SKM-1 (cell line): ENCODE results near the gene SYT13.

Experiments used
- DNase-seq: peaks from one replicate; lab custom pipeline; 2025; ENCODE audit not compliant: unreplicated experiment; lab: John Stamatoyannopoulos, UW

The SYT13 gene

GRCh38 chr11:45275828-45276227 lies 10.3 kb downstream of the SYT13 start:
- no peak for DNase-seq

- no peak for DNase-seq
These were observed 11.9 kb downstream of the SYT13 start for GRCh38 chr11:45274206-45274605.

- DNase-seq: no peak
These were observed 12.6 kb downstream of the SYT13 start for GRCh38 chr11:45273509-45273908.

GRCh38 chr11:45272701-45273100 lies 13.4 kb downstream of the SYT13 start:
- DNase-seq: no peak

GRCh38 chr11:45270946-45271716 lies 15.0 kb downstream of the SYT13 start:
- no peak for DNase-seq

- no peak for DNase-seq
These were observed 16.5 kb downstream of the SYT13 start for GRCh38 chr11:45269678-45270077.

- no peak for DNase-seq
These were observed 18.4 kb downstream of the SYT13 start for GRCh38 chr11:45267652-45268299.

GRCh38 chr11:45267052-45267451 lies 19.1 kb downstream of the SYT13 start:
- no peak for DNase-seq

- no peak for DNase-seq
These were observed 19.5 kb downstream of the SYT13 start for GRCh38 chr11:45266676-45267020.

- DNase-seq: no peak
These were observed 20.0 kb downstream of the SYT13 start for GRCh38 chr11:45265969-45266675.

GRCh38 chr11:45264839-45265515 lies 21.2 kb downstream of the SYT13 start:
- DNase-seq: no peak

- no peak for DNase-seq
These were observed 22.4 kb downstream of the SYT13 start for GRCh38 chr11:45263773-45264172.

GRCh38 chr11:45262900-45263299 lies 23.2 kb downstream of the SYT13 start:
- DNase-seq: no peak

- no peak for DNase-seq
These were observed 26.1 kb downstream of the SYT13 start for GRCh38 chr11:45260071-45260470.

GRCh38 chr11:45259592-45259991 lies 26.5 kb downstream of the SYT13 start:
- no peak for DNase-seq

- no peak for DNase-seq
These were observed 27.1 kb downstream of the SYT13 start for GRCh38 chr11:45258982-45259530.

- no peak for DNase-seq
These were observed 32.1 kb downstream of the SYT13 start for GRCh38 chr11:45254070-45254469.

- DNase-seq: no peak
These were observed 32.5 kb downstream of the SYT13 start for GRCh38 chr11:45253640-45254039.

- DNase-seq: no peak
These were observed 33.3 kb downstream of the SYT13 start for GRCh38 chr11:45252877-45253276.

GRCh38 chr11:45252134-45252856 lies 33.8 kb downstream of the SYT13 start:
- DNase-seq: no peak
